ENCODE data around the gene POLR2M. TPM values are rescaled to one million over a fixed set of nuclear protein-coding genes. Genes with fewer than 3 reads are reported as not detected.
A peak's percentile ranks its signal among the peaks of the same experiment; 100 is the strongest.

Gene POLR2M
- polyA plus RNA-seq, 1 donor from 2014 or later: 204 TPM

DNA sequence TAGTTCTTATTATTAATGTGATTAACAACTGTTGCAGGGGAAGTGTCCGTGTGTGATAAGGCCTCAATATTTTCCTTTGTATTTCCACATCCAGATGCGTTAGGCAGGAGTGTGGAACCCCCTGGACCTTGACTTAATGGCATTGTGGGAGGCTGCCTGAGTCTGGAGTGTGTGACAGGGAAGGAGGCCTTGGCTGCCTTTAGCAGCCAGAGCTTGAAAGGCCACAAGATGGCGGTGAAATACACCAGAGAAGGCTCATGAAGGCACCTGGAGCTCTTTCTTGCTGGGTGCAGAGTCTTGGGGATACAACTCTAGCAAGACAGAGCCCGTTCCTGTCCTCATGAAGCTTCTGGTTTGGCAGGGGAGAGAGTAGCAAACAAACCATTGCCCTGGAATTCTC, 36.9 kb downstream of the POLR2M start:
- no peaks in the 10 kb centered on the region for H3K27me3 ChIP-seq (ENCODE audit: insufficient read depth, low read depth, low read length)
- H3K9ac ChIP-seq (ENCODE audit: low read length): no peak overlapping the region
- H3K9me2 ChIP-seq (ENCODE audit: insufficient read depth, low read length): no peaks in the 10 kb centered on the region
- H3K9me3 ChIP-seq (ENCODE audit: low read length): no peaks in the 10 kb centered on the region
- H3K4me2 ChIP-seq (ENCODE audit: low read length): no peak overlapping the region
- no peak overlapping the region for H2AFZ ChIP-seq (ENCODE audit: low read depth, low read length)
- no peaks in the 10 kb centered on the region for H3K79me2 ChIP-seq (replicated peaks; ENCODE audit: insufficient read depth, low read length)
- TF ChIP-seq POLR2AphosphoS5 (IDR thresholded peaks at IDR 0.05): no peak
- TF ChIP-seq, protein P1, sequence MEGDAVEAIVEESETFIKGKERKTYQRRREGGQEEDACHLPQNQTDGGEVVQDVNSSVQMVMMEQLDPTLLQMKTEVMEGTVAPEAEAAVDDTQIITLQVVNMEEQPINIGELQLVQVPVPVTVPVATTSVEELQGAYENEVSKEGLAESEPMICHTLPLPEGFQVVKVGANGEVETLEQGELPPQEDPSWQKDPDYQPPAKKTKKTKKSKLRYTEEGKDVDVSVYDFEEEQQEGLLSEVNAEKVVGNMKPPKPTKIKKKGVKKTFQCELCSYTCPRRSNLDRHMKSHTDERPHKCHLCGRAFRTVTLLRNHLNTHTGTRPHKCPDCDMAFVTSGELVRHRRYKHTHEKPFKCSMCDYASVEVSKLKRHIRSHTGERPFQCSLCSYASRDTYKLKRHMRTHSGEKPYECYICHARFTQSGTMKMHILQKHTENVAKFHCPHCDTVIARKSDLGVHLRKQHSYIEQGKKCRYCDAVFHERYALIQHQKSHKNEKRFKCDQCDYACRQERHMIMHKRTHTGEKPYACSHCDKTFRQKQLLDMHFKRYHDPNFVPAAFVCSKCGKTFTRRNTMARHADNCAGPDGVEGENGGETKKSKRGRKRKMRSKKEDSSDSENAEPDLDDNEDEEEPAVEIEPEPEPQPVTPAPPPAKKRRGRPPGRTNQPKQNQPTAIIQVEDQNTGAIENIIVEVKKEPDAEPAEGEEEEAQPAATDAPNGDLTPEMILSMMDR (IDR thresholded peaks at IDR 0.05; ENCODE audit: poor library complexity, severe bottlenecking): peak; percentile 12
- H3K36me3 ChIP-seq (ENCODE audit: insufficient read depth, low read length): no peaks in the 10 kb centered on the region
- no peaks in the 10 kb centered on the region for H3F3A ChIP-seq (ENCODE audit: insufficient read depth, low read length, poor library complexity, severe bottlenecking)
- H3K27ac ChIP-seq (ENCODE audit: low read length): no peak overlapping the region
- H3K4me3 ChIP-seq (ENCODE audit: low read length): no peak overlapping the region
- no peaks in the 10 kb centered on the region for H4K20me1 ChIP-seq (ENCODE audit: insufficient read depth)

DNA sequence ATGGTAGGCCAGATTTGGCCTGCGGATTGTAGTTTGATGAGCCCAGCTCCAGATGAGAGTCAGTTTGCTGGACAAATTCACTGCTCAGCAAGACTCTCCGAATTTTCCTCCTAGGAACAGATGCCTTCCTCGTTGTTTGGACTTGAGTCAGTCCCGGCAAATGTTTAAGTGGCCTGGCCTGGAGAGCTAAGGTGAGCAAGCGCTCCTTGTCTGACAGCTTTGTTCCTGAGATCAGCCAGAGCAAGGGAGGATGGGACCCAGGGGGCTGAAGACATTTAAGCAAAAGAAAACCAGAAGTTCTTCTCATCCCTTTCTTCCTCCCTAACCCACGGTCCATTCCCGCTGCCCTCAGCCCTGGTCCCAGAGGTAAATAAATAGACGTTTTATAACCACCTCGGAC, 40.3 kb downstream of the POLR2M start:
- H3K9ac ChIP-seq (ENCODE audit: low read length): no peak overlapping the region
- no peaks in the 10 kb centered on the region for H4K20me1 ChIP-seq (ENCODE audit: insufficient read depth)
- H3K27me3 ChIP-seq (ENCODE audit: insufficient read depth, low read depth, low read length): no peaks in the 10 kb centered on the region
- TF ChIP-seq MXI1 (conservative IDR thresholded peaks at IDR 0.05; ENCODE audit: poor library complexity, severe bottlenecking): no peak
- TF ChIP-seq, protein P1 (IDR thresholded peaks at IDR 0.05; ENCODE audit: poor library complexity, severe bottlenecking): no peak
- H3F3A ChIP-seq (ENCODE audit: insufficient read depth, low read length, poor library complexity, severe bottlenecking): no peaks in the 10 kb centered on the region
- H3K36me3 ChIP-seq (ENCODE audit: insufficient read depth, low read length): no peaks in the 10 kb centered on the region
- H3K9me3 ChIP-seq (ENCODE audit: low read length): no peaks in the 10 kb centered on the region
- H3K27ac ChIP-seq (ENCODE audit: low read length): no peak overlapping the region
- H3K4me2 ChIP-seq (ENCODE audit: low read length): no peak overlapping the region
- H3K4me3 ChIP-seq (ENCODE audit: low read length): no peak overlapping the region
- no peak overlapping the region for H2AFZ ChIP-seq (ENCODE audit: low read depth, low read length)
- H3K79me2 ChIP-seq (replicated peaks; ENCODE audit: insufficient read depth, low read length): no peaks in the 10 kb centered on the region
- no peaks in the 10 kb centered on the region for H3K9me2 ChIP-seq (ENCODE audit: insufficient read depth, low read length)

DNA sequence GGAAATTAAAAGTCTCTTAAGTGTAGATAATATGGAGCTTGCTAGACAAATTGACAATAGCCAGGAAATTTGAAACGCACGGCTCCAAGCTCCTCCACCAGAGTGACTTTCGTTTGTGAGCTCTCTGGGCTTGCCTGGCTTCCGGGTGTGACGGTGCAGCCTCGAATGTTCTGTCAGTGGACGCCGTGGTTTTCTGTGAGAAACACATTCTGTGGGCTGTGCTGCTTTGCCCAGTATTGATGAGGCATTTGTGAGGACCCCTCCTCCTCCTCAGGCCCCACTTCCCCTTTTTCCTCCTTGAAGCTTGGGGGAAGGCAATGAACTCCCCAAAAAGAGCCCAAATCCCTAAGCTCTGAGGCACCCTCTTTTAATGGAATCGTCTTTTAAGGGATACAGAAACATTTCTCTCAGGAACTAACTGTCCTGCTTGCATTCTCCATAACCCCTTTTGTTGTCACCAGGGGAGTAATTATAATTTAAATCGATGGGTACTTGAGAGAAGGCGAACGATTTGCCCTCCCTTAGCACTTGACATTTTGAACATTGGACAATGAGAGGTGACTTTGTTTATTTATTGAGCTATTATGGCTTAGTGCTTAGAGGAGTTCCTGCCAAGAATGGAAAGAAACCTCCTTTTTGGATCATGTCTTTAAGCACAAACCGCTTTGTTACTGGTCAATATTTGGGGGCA, 40.8 kb downstream of the POLR2M start:
- Histone ChIP-seq H3K4me3 (ENCODE audit: low read length) (no peak overlapping the region), H3K79me2 (replicated peaks; ENCODE audit: insufficient read depth, low read length) (no peaks in the 10 kb centered on the region), H3K9me3 (ENCODE audit: low read length) (no peaks in the 10 kb centered on the region), H3K27ac (ENCODE audit: low read length) (no peak overlapping the region), H3K36me3 (ENCODE audit: insufficient read depth, low read length) (no peaks in the 10 kb centered on the region), H3K9me2 (ENCODE audit: insufficient read depth, low read length) (no peaks in the 10 kb centered on the region), H3K9ac (ENCODE audit: low read length) (no peak overlapping the region), H3F3A (ENCODE audit: insufficient read depth, low read length, poor library complexity, severe bottlenecking) (no peaks in the 10 kb centered on the region), H3K4me2 (ENCODE audit: low read length) (no peak overlapping the region), H4K20me1 (ENCODE audit: insufficient read depth) (no peaks in the 10 kb centered on the region), H3K27me3 (ENCODE audit: insufficient read depth, low read depth, low read length) (no peaks in the 10 kb centered on the region), H2AFZ (ENCODE audit: low read depth, low read length) (no peak overlapping the region)
- TF ChIP-seq, protein P2, sequence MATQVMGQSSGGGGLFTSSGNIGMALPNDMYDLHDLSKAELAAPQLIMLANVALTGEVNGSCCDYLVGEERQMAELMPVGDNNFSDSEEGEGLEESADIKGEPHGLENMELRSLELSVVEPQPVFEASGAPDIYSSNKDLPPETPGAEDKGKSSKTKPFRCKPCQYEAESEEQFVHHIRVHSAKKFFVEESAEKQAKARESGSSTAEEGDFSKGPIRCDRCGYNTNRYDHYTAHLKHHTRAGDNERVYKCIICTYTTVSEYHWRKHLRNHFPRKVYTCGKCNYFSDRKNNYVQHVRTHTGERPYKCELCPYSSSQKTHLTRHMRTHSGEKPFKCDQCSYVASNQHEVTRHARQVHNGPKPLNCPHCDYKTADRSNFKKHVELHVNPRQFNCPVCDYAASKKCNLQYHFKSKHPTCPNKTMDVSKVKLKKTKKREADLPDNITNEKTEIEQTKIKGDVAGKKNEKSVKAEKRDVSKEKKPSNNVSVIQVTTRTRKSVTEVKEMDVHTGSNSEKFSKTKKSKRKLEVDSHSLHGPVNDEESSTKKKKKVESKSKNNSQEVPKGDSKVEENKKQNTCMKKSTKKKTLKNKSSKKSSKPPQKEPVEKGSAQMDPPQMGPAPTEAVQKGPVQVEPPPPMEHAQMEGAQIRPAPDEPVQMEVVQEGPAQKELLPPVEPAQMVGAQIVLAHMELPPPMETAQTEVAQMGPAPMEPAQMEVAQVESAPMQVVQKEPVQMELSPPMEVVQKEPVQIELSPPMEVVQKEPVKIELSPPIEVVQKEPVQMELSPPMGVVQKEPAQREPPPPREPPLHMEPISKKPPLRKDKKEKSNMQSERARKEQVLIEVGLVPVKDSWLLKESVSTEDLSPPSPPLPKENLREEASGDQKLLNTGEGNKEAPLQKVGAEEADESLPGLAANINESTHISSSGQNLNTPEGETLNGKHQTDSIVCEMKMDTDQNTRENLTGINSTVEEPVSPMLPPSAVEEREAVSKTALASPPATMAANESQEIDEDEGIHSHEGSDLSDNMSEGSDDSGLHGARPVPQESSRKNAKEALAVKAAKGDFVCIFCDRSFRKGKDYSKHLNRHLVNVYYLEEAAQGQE (IDR thresholded peaks at IDR 0.05; ENCODE audit: borderline replicate concordance): no peak
- TF ChIP-seq MXI1 (conservative IDR thresholded peaks at IDR 0.05; ENCODE audit: poor library complexity, severe bottlenecking) (no peak), SMC3 (conservative IDR thresholded peaks at IDR 0.05; ENCODE audit: poor library complexity) (no peak), RAD21 (conservative IDR thresholded peaks at IDR 0.05) (no peak), EP300 (conservative IDR thresholded peaks at IDR 0.05; ENCODE audit: poor library complexity, severe bottlenecking) (no peak), TAF1 (IDR thresholded peaks at IDR 0.05; ENCODE audit: low read depth) (no peak), POLR2AphosphoS5 (IDR thresholded peaks at IDR 0.05) (no peak)
- TF ChIP-seq, protein P1 (IDR thresholded peaks at IDR 0.05; ENCODE audit: poor library complexity, severe bottlenecking): no peak
